Calu3 (cell line): ENCODE data around the gene PPP2R5E. TPM values are rescaled to one million over a fixed set of nuclear protein-coding genes. Genes with fewer than 3 reads are reported as not detected.

Source experiments
- BruUV-seq: library from RNA; stranded (reverse); fragments of 400-500 nt; replicated peaks from 2 replicates; lab custom pipeline; 2021; lab: Mats Ljungman, UMichigan
- CTCF ChIA-PET: fragments of 300-600 bp; sonication (Branson Sonifier 250); formaldehyde crosslinking; loops from one replicate; lab custom pipeline; 2022; ENCODE audit warnings: antibody characterized with exemption; lab: Charles Lee
- DNase-seq: peaks from one replicate; pipeline ENCODE4 v3.0.0; 2022
- H3K27ac Mint-ChIP-seq: one replicate; pipeline ENCODE4 v1.8.0; 2022; ENCODE audit warnings: mixed read lengths; ENCODE audit not compliant: unreplicated experiment
- H3K27me3 Mint-ChIP-seq: one replicate; pipeline ENCODE4 v1.8.0; 2022; ENCODE audit warnings: mixed read lengths; ENCODE audit not compliant: unreplicated experiment
- H3K36me3 Mint-ChIP-seq: one replicate; pipeline ENCODE4 v1.8.0; 2022; ENCODE audit warnings: mild to moderate bottlenecking, moderate library complexity, mixed read lengths; ENCODE audit not compliant: insufficient read depth, unreplicated experiment
- H3K4me1 Mint-ChIP-seq: one replicate; pipeline ENCODE4 v1.8.0; 2022; ENCODE audit warnings: mild to moderate bottlenecking, low read depth, mixed read lengths; ENCODE audit not compliant: unreplicated experiment
- H3K4me3 Mint-ChIP-seq: one replicate; pipeline ENCODE4 v1.8.0; 2022; ENCODE audit warnings: mild to moderate bottlenecking, low read depth, moderate library complexity, mixed read lengths; ENCODE audit not compliant: unreplicated experiment
- H3K9me3 Mint-ChIP-seq: one replicate; pipeline ENCODE4 v1.8.0; 2022; ENCODE audit warnings: low read depth, mixed read lengths; ENCODE audit not compliant: unreplicated experiment
- intact Hi-C: fragments of 100-400 bp; cut with micrococcal nuclease; formaldehyde crosslinking; loops from one replicate; pipeline ENCODE4 v1.10.0; 2022; ENCODE audit not compliant: unreplicated experiment
- total RNA-seq: library from RNA; stranded (reverse); gene quantifications from 2 replicates; pipeline ENCODE4 v1.2.3, GENCODE V29; 2022
- TF ChIP-seq, protein P1 (sequence below): fragments of 200-600 bp; IDR thresholded peaks from one replicate; pipeline ENCODE4 v1.8.0; 2022; ENCODE audit warnings: antibody characterized with exemption; ENCODE audit not compliant: unreplicated experiment

PPP2R5E gene
- total RNA-seq, 1 experiment from 2014 or later = 52.5 TPM

DNA sequence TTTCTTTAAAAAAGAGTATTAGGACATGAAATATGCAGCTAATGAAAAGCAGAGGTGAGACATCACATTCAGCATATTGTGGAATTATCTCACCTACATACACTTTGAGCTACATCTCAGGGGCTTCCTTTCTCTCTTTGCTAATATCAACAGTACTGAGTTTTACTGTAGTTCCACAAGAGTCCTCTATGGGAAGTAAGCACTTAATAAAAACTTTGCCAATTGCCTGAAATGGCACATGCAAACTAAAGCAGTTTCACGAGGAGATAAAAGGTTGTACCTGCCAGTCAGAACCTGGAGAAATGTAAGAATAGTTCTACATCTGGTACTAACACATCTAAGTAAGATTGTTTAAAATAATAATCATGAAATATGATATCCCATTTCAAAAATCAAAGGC, 150.9 kb downstream of the PPP2R5E start:
- Mint-ChIP-seq H3K4me1 (no peaks in the 10 kb centered on the region), H3K36me3 (peaks cover 4% of the 10 kb centered on the region), H3K4me3 (no peak overlapping the region), H3K27ac (no peak overlapping the region), H3K9me3 (no peaks in the 10 kb centered on the region), H3K27me3 (no peaks in the 10 kb centered on the region)
- BruUV-seq = no TSS peak
- CTCF ChIA-PET = no interaction called here
- intact Hi-C loops = no loop called here
- no peak for DNase-seq
- TF ChIP-seq, protein P1, sequence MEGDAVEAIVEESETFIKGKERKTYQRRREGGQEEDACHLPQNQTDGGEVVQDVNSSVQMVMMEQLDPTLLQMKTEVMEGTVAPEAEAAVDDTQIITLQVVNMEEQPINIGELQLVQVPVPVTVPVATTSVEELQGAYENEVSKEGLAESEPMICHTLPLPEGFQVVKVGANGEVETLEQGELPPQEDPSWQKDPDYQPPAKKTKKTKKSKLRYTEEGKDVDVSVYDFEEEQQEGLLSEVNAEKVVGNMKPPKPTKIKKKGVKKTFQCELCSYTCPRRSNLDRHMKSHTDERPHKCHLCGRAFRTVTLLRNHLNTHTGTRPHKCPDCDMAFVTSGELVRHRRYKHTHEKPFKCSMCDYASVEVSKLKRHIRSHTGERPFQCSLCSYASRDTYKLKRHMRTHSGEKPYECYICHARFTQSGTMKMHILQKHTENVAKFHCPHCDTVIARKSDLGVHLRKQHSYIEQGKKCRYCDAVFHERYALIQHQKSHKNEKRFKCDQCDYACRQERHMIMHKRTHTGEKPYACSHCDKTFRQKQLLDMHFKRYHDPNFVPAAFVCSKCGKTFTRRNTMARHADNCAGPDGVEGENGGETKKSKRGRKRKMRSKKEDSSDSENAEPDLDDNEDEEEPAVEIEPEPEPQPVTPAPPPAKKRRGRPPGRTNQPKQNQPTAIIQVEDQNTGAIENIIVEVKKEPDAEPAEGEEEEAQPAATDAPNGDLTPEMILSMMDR = no peak

DNA sequence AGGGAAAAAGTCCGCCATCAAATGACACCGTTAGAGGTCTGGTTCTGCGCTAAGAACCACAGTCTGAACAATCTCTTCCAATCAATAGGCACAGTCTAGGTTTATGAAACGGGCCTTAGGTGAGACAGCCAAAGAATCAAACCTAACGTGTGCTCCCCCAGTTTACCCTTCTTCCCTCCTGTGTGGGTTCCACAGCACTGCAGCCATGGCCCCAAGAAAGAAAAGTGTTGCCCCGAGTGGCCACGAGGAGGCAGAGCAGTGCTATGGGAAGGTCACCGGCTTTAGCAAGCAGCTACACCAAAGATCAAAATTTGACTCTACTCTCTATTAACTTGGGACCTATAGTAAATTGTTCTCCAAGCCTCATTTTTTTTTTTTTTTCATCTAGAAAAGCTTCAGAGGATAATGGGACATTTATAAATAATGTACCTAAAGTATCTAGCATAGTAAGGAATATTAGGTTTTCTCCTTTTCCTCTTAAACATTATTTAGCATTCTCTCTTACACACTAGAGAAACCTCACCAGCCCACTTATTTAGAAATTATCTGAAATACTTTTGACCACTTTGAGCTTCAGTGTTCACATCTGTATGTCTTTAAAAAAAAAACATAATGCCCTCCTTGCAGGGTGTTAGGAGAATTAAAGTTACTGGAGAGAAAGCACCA, 154.3 kb downstream of the PPP2R5E start:
- DNase-seq = peak; percentile 68
- H3K27me3 Mint-ChIP-seq = no peaks in the 10 kb centered on the region
- CTCF ChIA-PET = interaction anchor here (0.6 to 1.9 kb wide), 4 partner anchors 49 to 381 kb away, joined by 3 to 18 read pairs (median 4); partner anchors contain the start of gene PPP2R5E
- H3K4me1 Mint-ChIP-seq = no peaks in the 10 kb centered on the region
- H3K27ac Mint-ChIP-seq = no peak overlapping the region
- no TSS peak for BruUV-seq
- peaks cover 14% of the 10 kb centered on the region for H3K36me3 Mint-ChIP-seq
- H3K4me3 Mint-ChIP-seq = no peak overlapping the region
- no peaks in the 10 kb centered on the region for H3K9me3 Mint-ChIP-seq
- intact Hi-C loops = loop anchor here (1.0 to 5.0 kb wide), 3 partner anchors 154 to 383 kb away; partner anchors contain the start of gene PPP2R5E
- TF ChIP-seq, protein P1 = peak; percentile 45

DNA sequence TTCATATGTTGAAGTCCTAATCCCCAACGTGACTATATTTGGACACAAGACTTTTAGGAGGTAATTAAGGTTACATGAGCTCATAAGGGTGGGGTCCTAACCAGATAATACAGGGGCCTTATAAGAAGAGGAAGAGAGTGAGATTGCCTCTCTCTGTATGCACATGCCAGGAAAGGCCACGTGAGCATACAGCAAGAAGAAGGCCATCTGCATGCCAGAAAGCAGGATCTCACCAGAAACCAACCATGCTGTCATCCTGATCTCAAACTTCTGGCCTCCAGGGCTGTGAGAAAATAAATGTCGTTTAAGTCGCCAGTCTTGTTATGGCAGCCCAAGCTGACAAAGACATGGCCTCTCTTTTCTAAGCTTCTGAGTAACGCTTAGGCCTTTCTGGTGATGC, 155.5 kb downstream of the PPP2R5E start:
- H3K4me3 Mint-ChIP-seq = no peak overlapping the region
- BruUV-seq = no TSS peak
- H3K9me3 Mint-ChIP-seq = no peaks in the 10 kb centered on the region

DNA sequence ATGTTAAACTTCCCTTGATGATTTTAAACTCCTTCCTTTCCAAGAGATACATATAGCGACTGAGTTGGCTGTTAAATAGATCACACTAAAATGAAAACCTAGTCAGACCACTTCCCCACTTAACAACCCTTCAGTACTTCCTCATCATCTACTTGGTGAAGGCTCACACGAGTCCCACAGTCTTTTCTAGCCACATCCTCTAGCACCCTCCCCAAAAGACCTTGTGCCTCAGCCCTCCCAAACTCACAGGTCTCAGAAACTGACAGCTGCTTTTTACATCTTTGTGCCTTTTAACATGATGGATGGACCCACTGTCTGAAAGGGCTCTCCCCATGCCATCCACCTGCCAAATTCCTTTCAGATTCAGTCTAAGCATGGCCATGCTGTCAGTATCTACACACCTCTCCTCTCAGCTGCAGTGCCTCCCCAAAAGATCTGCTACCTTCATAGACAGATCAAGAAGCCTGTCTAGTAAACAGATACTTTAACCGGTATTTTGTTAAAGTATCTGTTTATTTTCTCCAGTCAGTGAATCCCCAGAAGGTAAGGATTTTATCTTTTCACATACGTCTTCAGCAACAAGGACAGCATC, 159.3 kb downstream of the PPP2R5E start:
- Mint-ChIP-seq H3K9me3 (no peaks in the 10 kb centered on the region), H3K4me1 (no peaks in the 10 kb centered on the region), H3K36me3 (peaks cover 29% of the 10 kb centered on the region), H3K4me3 (no peak overlapping the region), H3K27ac (no peak overlapping the region), H3K27me3 (no peaks in the 10 kb centered on the region)
- intact Hi-C loops = no loop called here
- CTCF ChIA-PET = no interaction called here
- TF ChIP-seq, protein P1 = no peak
- BruUV-seq = no TSS peak
- DNase-seq = no peak

More for the DNA sequence above, 155.5 kb downstream of the PPP2R5E start:
- Mint-ChIP-seq H3K4me1 (no peaks in the 10 kb centered on the region), H3K27me3 (no peaks in the 10 kb centered on the region), H3K36me3 (peaks cover 18% of the 10 kb centered on the region), H3K27ac (no peak overlapping the region)
- intact Hi-C loops = loop anchor here (2.0 to 5.0 kb wide), 2 partner anchors 245 to 385 kb away; no protein-coding TSS in a partner anchor
- CTCF ChIA-PET = interaction anchor here (0.6 kb wide), 1 partner anchor 419 kb away, joined by 4 read pairs; no protein-coding TSS in a partner anchor
- TF ChIP-seq, protein P1 = no peak
- no peak for DNase-seq
